ENCODE results near the gene HDAC7.

The HDAC7 gene

GRCh38 chr12:47863467-47863866 lies 43.8 kb upstream of the HDAC7 start:
- DNase-seq, result no peak
- no peak overlapping the region for H3K27ac ChIP-seq (ENCODE audit: insufficient read depth in 1 of 2, low read depth in 1 of 2, low read length in 2 of 2, poor library complexity in 1 of 2, severe bottlenecking in 2 of 2)

GRCh38 chr12:47862881-47863280 lies 43.2 kb upstream of the HDAC7 start:
- Histone ChIP-seq H3K36me3 (ENCODE audit: control insufficient read depth in 4 of 4, insufficient read depth in 4 of 4, low read length in 3 of 4) (no peaks in the 10 kb centered on the region), H3K27me3 (replicated peaks in 2 of 5; ENCODE audit: control insufficient read depth in 4 of 5, insufficient read depth in 5 of 5, low read length in 4 of 5) (no peaks in the 10 kb centered on the region), H3K4me1 (ENCODE audit: control extremely low read depth in 1 of 4, control insufficient read depth in 4 of 4, insufficient read depth in 4 of 4, low read length in 3 of 4) (peaks cover 0 to 7% (median 4%) of the 10 kb centered on the region in 4 experiments), H3K27ac (ENCODE audit: insufficient read depth in 1 of 2, low read depth in 1 of 2, low read length in 2 of 2, poor library complexity in 1 of 2, severe bottlenecking in 2 of 2) (no peak overlapping the region), H3K9me3 (ENCODE audit: control extremely low read depth in 1 of 5, control insufficient read depth in 4 of 5, insufficient read depth in 2 of 5, low read depth in 1 of 5, low read length in 4 of 5) (no peaks in the 10 kb centered on the region), H3K4me3 (ENCODE audit: control insufficient read depth in 1 of 7, extremely low read depth in 1 of 7, insufficient read depth in 4 of 7, low read depth in 2 of 7, low read length in 6 of 7) (no peak overlapping the region)
- DNase-seq, result no peak
- ChIA-PET CTCF (interaction anchor here (1.4 to 4.2 kb wide), 4 partner anchors 8 to 29 kb away, joined by 4 to 17 read pairs (median 10); no protein-coding TSS in a partner anchor), POLR2A (interaction anchor here (2.0 kb wide), 1 partner anchor 12 kb away, joined by 4 read pairs; no protein-coding TSS in a partner anchor)
- 100% methylated on average over 6 of the region's 7 CpGs for WGBS (ENCODE audit: insufficient coverage)

More at GRCh38 chr12:47863467-47863866, 43.8 kb upstream of the HDAC7 start:
- 89% methylated on average over 3 of the region's 7 CpGs for WGBS (ENCODE audit: insufficient coverage)
- H3K9me3 ChIP-seq (ENCODE audit: control extremely low read depth in 1 of 5, control insufficient read depth in 4 of 5, insufficient read depth in 2 of 5, low read depth in 1 of 5, low read length in 4 of 5), result no peaks in the 10 kb centered on the region
- no peaks in the 10 kb centered on the region for H3K36me3 ChIP-seq (ENCODE audit: control insufficient read depth in 4 of 4, insufficient read depth in 4 of 4, low read length in 3 of 4)
- no peaks in the 10 kb centered on the region for H3K27me3 ChIP-seq (replicated peaks in 2 of 5; ENCODE audit: control insufficient read depth in 4 of 5, insufficient read depth in 5 of 5, low read length in 4 of 5)
- ChIA-PET POLR2A (interaction anchor here (2.0 kb wide), 1 partner anchor 11 kb away, joined by 4 read pairs; no protein-coding TSS in a partner anchor), CTCF (interaction anchor here (1.4 to 4.2 kb wide), 3 partner anchors 8 to 30 kb away, joined by 4 to 17 read pairs (median 15); no protein-coding TSS in a partner anchor)
- H3K4me3 ChIP-seq (ENCODE audit: control insufficient read depth in 1 of 7, extremely low read depth in 1 of 7, insufficient read depth in 4 of 7, low read depth in 2 of 7, low read length in 6 of 7), result no peak overlapping the region
- H3K4me1 ChIP-seq (ENCODE audit: control extremely low read depth in 1 of 4, control insufficient read depth in 4 of 4, insufficient read depth in 4 of 4, low read length in 3 of 4), result peaks cover 0 to 13% (median 10%) of the 10 kb centered on the region in 4 experiments

- no peak overlapping the region for H3K4me3 ChIP-seq (ENCODE audit: control insufficient read depth in 1 of 7, extremely low read depth in 1 of 7, insufficient read depth in 4 of 7, low read depth in 2 of 7, low read length in 6 of 7)
- no peaks in the 10 kb centered on the region for H3K27me3 ChIP-seq (replicated peaks in 2 of 5; ENCODE audit: control insufficient read depth in 4 of 5, insufficient read depth in 5 of 5, low read length in 4 of 5)
- no peaks in the 10 kb centered on the region for H3K36me3 ChIP-seq (ENCODE audit: control insufficient read depth in 4 of 4, insufficient read depth in 4 of 4, low read length in 3 of 4)
- H3K4me1 ChIP-seq (ENCODE audit: control extremely low read depth in 1 of 4, control insufficient read depth in 4 of 4, insufficient read depth in 4 of 4, low read length in 3 of 4), result peaks cover 0 to under 1% (median under 1%) of the 10 kb centered on the region in 4 experiments
- ChIA-PET CTCF (interaction anchor here (0.5 to 4.2 kb wide), 5 partner anchors 9 to 35 kb away, joined by 3 to 17 read pairs (median 6); no protein-coding TSS in a partner anchor), POLR2A (no interaction called here)
- WGBS (ENCODE audit: insufficient coverage), result 50% methylated on average over 2 of the region's 5 CpGs
- no peak for DNase-seq
- no peaks in the 10 kb centered on the region for H3K9me3 ChIP-seq (ENCODE audit: control extremely low read depth in 1 of 5, control insufficient read depth in 4 of 5, insufficient read depth in 2 of 5, low read depth in 1 of 5, low read length in 4 of 5)
- H3K27ac ChIP-seq (ENCODE audit: insufficient read depth in 1 of 2, low read depth in 1 of 2, low read length in 2 of 2, poor library complexity in 1 of 2, severe bottlenecking in 2 of 2), result no peak overlapping the region
These were observed 42.6 kb upstream of the HDAC7 start for GRCh38 chr12:47862167-47862750.

GRCh38 chr12:47860873-47861272 lies 41.2 kb upstream of the HDAC7 start:
- WGBS (ENCODE audit: insufficient coverage), result no CpG with 5 or more reads among the region's 2 CpGs
- no peaks in the 10 kb centered on the region for H3K36me3 ChIP-seq (ENCODE audit: control insufficient read depth in 4 of 4, insufficient read depth in 4 of 4, low read length in 3 of 4)

GRCh38 chr12:47860279-47860841 lies 40.7 kb upstream of the HDAC7 start:
- no peak overlapping the region for H3K27ac ChIP-seq (ENCODE audit: insufficient read depth in 1 of 2, low read depth in 1 of 2, low read length in 2 of 2, poor library complexity in 1 of 2, severe bottlenecking in 2 of 2)
- WGBS (ENCODE audit: insufficient coverage), result 99% methylated on average over 7 of the region's 7 CpGs
- H3K4me3 ChIP-seq (ENCODE audit: control insufficient read depth in 1 of 7, extremely low read depth in 1 of 7, insufficient read depth in 4 of 7, low read depth in 2 of 7, low read length in 6 of 7), result no peak overlapping the region
- CTCF ChIA-PET, result interaction anchor here (0.7 to 4.2 kb wide), 4 partner anchors 11 to 81 kb away, joined by 3 to 17 read pairs (median 9); no protein-coding TSS in a partner anchor
- no peaks in the 10 kb centered on the region for H3K27me3 ChIP-seq (replicated peaks in 2 of 5; ENCODE audit: control insufficient read depth in 4 of 5, insufficient read depth in 5 of 5, low read length in 4 of 5)
- no peaks in the 10 kb centered on the region for H3K36me3 ChIP-seq (ENCODE audit: control insufficient read depth in 4 of 4, insufficient read depth in 4 of 4, low read length in 3 of 4)
- no peak for DNase-seq
- no peaks in the 10 kb centered on the region for H3K4me1 ChIP-seq (ENCODE audit: control extremely low read depth in 1 of 4, control insufficient read depth in 4 of 4, insufficient read depth in 4 of 4, low read length in 3 of 4)
- POLR2A ChIA-PET, result no interaction called here
- no peaks in the 10 kb centered on the region for H3K9me3 ChIP-seq (ENCODE audit: control extremely low read depth in 1 of 5, control insufficient read depth in 4 of 5, insufficient read depth in 2 of 5, low read depth in 1 of 5, low read length in 4 of 5)

More at GRCh38 chr12:47860873-47861272, 41.2 kb upstream of the HDAC7 start:
- H3K27ac ChIP-seq (ENCODE audit: insufficient read depth in 1 of 2, low read depth in 1 of 2, low read length in 2 of 2, poor library complexity in 1 of 2, severe bottlenecking in 2 of 2), result no peak overlapping the region
- no peaks in the 10 kb centered on the region for H3K4me1 ChIP-seq (ENCODE audit: control extremely low read depth in 1 of 4, control insufficient read depth in 4 of 4, insufficient read depth in 4 of 4, low read length in 3 of 4)
- no peak for DNase-seq
- CTCF ChIA-PET, result interaction anchor here (0.7 to 4.2 kb wide), 4 partner anchors 10 to 34 kb away, joined by 3 to 17 read pairs (median 10); no protein-coding TSS in a partner anchor
- no peaks in the 10 kb centered on the region for H3K9me3 ChIP-seq (ENCODE audit: control extremely low read depth in 1 of 5, control insufficient read depth in 4 of 5, insufficient read depth in 2 of 5, low read depth in 1 of 5, low read length in 4 of 5)
- no peaks in the 10 kb centered on the region for H3K27me3 ChIP-seq (replicated peaks in 2 of 5; ENCODE audit: control insufficient read depth in 4 of 5, insufficient read depth in 5 of 5, low read length in 4 of 5)
- POLR2A ChIA-PET, result no interaction called here
- H3K4me3 ChIP-seq (ENCODE audit: control insufficient read depth in 1 of 7, extremely low read depth in 1 of 7, insufficient read depth in 4 of 7, low read depth in 2 of 7, low read length in 6 of 7), result no peak overlapping the region

- ChIA-PET POLR2A (no interaction called here), CTCF (interaction anchor here (1.0 to 1.6 kb wide), 3 partner anchors 9 to 79 kb away, joined by 3 to 5 read pairs (median 3); no protein-coding TSS in a partner anchor)
- H3K4me3 ChIP-seq (ENCODE audit: control insufficient read depth in 1 of 7, extremely low read depth in 1 of 7, insufficient read depth in 4 of 7, low read depth in 2 of 7, low read length in 6 of 7), result no peak overlapping the region
- WGBS (ENCODE audit: insufficient coverage), result 100% methylated on average over 8 of the region's 8 CpGs
- H3K27me3 ChIP-seq (replicated peaks in 2 of 5; ENCODE audit: control insufficient read depth in 4 of 5, insufficient read depth in 5 of 5, low read length in 4 of 5), result no peaks in the 10 kb centered on the region
- H3K4me1 ChIP-seq (ENCODE audit: control extremely low read depth in 1 of 4, control insufficient read depth in 4 of 4, insufficient read depth in 4 of 4, low read length in 3 of 4), result no peaks in the 10 kb centered on the region
- peaks cover 0 to 3% (median 0%) of the 10 kb centered on the region in 4 experiments for H3K36me3 ChIP-seq (ENCODE audit: control insufficient read depth in 4 of 4, insufficient read depth in 4 of 4, low read length in 3 of 4)
- H3K27ac ChIP-seq (ENCODE audit: insufficient read depth in 1 of 2, low read depth in 1 of 2, low read length in 2 of 2, poor library complexity in 1 of 2, severe bottlenecking in 2 of 2), result no peak overlapping the region
- H3K9me3 ChIP-seq (ENCODE audit: control extremely low read depth in 1 of 5, control insufficient read depth in 4 of 5, insufficient read depth in 2 of 5, low read depth in 1 of 5, low read length in 4 of 5), result no peaks in the 10 kb centered on the region
- no peak for DNase-seq
These were observed 39.0 kb upstream of the HDAC7 start for GRCh38 chr12:47858511-47859266.
